ENCODE data around the gene ACTL10.
"Not testable (repeated sequence)": the region's sequence is repeated elsewhere in the genome, so short reads cannot be mapped to it uniquely, and the experiment has no call there.

Gene ACTL10

DNA sequence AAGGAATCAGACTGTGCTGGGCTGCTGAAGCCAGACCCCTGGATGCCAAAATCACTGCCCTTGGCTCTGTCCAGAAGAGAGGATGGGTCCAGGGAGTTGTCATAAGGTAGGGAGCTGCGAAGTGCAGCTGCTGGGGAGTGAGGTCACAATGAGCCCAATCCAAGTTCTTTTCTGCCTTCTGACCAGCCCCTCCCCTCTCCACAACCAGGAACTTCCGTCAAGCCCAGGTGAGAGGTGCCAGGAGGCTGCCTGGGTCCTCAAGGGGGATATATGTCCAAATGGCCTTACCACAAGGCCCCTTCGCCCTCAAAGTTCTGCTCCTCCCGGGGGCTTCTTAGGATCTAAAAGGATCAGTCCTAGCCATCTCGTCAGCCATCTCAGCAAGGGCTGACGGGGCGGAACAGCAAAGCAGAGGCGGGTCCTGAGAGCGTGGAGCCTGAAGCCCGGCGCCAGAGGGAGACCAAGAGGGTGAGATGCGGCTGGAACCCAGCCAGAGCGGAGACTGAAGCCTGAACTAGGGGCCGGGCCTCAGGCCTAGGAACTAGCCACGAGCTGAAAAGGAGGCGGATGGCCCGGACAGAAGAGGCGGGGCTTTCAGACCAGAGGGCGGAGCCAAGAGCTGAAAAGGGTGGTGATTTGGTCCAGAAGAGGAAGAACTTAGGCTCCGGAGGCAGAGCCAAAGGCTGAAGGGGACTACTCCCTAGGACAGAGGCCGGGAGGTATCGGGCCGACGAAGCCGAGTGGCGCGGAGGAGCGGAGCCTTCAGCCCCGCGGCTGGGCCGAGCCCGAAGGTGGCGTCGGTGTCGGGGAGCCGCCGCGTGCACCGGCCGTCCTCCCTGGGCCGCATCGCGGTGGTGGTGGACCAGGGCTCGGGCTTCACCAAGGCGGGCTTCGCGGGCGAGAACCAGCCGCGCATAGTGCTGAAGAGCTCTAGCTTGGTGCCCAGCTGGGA lies at the start of gene ACTL10:
ACTL10 (plus strand) TSS at position 651 of the 952 bp plus-strand sequence. CDS start 555 bp downstream, outside the sequence.
- peak; percentile 45 to 66 for DNase-seq (ENCODE audit: extremely low read depth in 1 of 2, low read depth in 1 of 2)

DNA sequence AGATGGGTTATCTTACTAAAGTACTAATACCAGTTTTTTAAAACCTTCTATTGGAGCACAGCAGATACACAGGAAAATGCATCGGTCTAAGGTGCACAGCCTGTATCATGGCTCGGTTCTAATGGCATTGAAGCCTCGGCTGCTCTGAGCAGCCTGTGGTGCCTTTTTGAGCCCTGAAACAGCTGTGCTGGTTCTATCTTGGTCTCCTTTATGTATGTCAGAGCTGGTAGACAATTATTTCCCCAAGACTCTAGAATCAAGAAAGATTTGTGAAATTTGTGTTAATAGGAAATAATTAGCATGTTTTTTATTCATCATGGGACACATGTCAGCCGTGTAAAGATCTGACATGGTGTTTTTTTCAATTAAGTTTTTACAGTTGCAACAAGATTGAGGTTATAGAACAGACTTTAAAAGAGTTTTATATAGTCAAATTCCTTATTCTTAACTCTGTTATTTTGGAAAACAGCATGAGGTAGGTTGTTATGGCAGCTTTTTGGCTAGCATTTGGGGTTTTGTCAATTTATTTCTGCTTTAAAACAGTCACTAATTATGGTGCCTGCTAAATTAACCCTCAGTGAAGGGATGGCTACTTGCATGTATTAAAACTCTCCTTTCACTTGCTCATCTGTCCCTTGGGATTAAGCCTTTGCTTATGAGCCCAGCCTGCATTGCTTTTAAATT lies 44.9 kb upstream of the ACTL10 start:
- DNase-seq (ENCODE audit: extremely low read depth in 1 of 2, low read depth in 1 of 2), result no peak

- DNase-seq (ENCODE audit: extremely low read depth in 1 of 2, low read depth in 1 of 2), result no peak
These were observed 43.9 kb upstream of the ACTL10 start for GRCh38 chr20:33622705-33623365.

DNA sequence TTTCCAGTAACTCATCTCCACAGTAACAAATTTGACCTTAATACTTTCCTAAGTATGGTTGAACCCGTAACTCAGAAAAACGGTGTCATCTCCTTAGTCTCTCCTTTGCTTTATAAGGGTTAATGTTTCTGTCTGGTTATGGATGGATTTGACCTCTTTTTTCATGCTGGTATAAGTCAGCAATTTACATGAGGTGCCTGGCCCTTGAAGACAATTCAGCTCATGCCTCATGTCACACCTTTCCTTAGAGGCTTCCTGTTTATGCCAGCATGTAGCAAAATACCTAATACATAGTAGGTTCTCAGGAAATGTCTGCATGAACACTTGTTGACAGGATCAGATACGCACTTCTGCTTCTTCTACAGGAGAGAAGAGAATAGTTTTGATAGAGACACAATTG lies 42.3 kb upstream of the ACTL10 start:
- no peak for DNase-seq (ENCODE audit: extremely low read depth in 1 of 2, low read depth in 1 of 2)

DNA sequence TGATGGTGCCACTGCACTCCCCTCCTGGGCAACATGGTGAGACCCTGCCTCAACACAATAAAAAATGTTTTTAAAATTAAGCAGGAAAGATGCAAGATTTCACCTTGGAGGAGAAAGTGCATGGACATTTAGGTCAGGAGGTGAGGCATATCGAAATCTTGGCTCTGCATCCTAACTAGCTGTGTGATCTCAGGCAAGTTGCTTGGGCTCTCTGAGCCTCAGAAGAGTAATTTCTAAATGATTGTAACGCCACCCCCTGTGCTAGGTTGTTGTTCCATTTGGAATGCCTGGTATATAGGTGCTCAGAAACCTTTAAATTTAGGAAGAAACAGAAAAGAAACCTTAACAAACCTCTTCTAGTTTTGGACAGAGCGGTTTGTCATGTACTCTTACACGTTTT lies 40.6 kb upstream of the ACTL10 start:
- no peak for DNase-seq (ENCODE audit: extremely low read depth in 1 of 2, low read depth in 1 of 2)

- no peak for DNase-seq (ENCODE audit: extremely low read depth in 1 of 2, low read depth in 1 of 2)
These were observed 39.0 kb upstream of the ACTL10 start for GRCh38 chr20:33627577-33628216.

GRCh38 chr20:33629533-33629932 lies 37.2 kb upstream of the ACTL10 start:
- no peak for DNase-seq (ENCODE audit: extremely low read depth in 1 of 2, low read depth in 1 of 2)

DNA sequence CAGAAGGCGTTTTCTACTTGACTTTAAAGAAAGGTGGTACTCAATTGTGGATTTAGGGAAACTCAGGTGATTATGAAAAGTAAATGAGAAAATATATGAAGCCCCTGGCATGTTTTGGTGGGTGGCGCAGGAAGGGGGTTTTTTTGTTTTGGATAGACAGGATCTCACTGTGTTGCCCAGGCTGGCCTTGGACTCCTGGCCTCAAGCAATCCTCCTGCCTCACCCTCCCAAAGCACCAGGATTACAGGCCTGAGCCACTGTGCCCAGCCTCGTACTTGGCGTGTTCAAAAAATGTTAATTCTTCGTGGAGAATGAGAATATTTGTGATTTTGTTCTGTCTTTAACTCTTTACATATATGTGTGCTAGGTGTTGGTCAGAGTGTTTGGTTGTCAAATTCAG lies 36.8 kb upstream of the ACTL10 start:
- no peak for DNase-seq (ENCODE audit: extremely low read depth in 1 of 2, low read depth in 1 of 2)

DNA sequence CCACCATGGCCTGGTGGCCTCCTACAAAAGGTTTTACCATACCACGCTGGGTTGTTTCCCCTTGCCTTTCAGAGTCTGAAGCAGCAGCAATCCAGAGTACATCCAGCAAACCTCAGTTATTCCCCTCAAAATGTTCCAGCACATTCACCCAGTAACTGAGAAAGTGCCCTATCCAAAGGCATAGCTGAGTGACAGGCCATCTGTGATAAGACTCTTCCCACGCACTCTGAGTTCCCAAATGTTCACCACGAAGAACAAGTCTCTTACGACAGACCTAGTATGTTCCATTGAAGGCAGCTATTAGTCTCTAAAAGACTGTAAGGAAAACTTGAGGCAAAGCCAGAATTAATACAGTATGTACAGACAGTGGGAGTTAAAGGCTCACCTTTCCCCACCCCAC lies 36.2 kb upstream of the ACTL10 start:
- no peak for DNase-seq (ENCODE audit: extremely low read depth in 1 of 2, low read depth in 1 of 2)

DNA sequence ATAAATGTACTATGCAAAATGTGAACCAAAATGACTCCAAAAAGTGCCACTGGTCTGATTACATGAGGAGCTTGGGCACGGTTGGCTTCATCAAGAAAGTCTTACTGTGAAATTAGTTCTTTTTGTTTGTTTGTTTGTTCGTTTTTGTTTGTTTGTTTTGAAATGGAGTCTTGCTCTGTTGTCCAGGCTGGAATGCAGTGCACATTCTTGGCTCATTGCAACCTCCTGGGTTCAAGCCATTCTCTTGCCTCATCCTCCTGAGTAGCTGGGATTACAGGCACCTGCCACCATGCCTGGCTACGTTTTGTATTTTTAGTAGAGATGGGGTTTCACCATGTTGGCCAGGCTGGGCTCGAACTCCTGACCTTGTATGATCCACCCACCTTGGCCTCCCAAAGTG lies 34.8 kb upstream of the ACTL10 start:
- not testable (repeated sequence) for DNase-seq (ENCODE audit: extremely low read depth in 1 of 2, low read depth in 1 of 2)

- DNase-seq (ENCODE audit: extremely low read depth in 1 of 2, low read depth in 1 of 2), result no peak
These were observed 31.4 kb upstream of the ACTL10 start for GRCh38 chr20:33635341-33635740.

DNA sequence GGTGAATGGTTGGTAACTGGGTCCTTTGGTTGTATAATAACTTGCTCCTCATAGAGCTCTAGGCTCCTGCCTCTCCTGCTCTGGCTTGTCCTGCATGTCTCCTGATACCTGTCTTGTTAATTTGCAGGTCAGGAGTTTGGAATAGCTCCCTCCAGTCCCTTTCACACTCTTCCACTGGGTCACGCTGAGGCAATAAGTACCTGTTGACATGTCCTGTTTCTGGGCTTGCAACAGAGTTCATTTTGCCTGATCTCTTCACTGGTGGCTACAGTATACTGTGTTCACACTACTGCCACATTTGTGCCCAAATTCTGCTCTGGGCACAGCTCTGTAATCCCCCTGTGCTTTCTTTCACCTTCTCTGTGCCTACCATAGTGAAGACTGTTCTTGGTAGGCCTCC lies 30.0 kb upstream of the ACTL10 start:
- DNase-seq (ENCODE audit: extremely low read depth in 1 of 2, low read depth in 1 of 2), result no peak

GRCh38 chr20:33640287-33640686 lies 26.5 kb upstream of the ACTL10 start:
- DNase-seq (ENCODE audit: extremely low read depth in 1 of 2, low read depth in 1 of 2), result no peak

- DNase-seq (ENCODE audit: extremely low read depth in 1 of 2, low read depth in 1 of 2), result no peak
These were observed 22.3 kb upstream of the ACTL10 start for GRCh38 chr20:33644313-33645071.

- no peak for DNase-seq (ENCODE audit: extremely low read depth in 1 of 2, low read depth in 1 of 2)
These were observed 21.7 kb upstream of the ACTL10 start for GRCh38 chr20:33645072-33645358.

GRCh38 chr20:33645396-33645795 lies 21.3 kb upstream of the ACTL10 start:
- no peak for DNase-seq (ENCODE audit: extremely low read depth in 1 of 2, low read depth in 1 of 2)

GRCh38 chr20:33646191-33646590 lies 20.6 kb upstream of the ACTL10 start:
- no peak for DNase-seq (ENCODE audit: extremely low read depth in 1 of 2, low read depth in 1 of 2)

- not testable (repeated sequence) for DNase-seq (ENCODE audit: extremely low read depth in 1 of 2, low read depth in 1 of 2)
These were observed 19.7 kb upstream of the ACTL10 start for GRCh38 chr20:33646959-33647602.

DNA sequence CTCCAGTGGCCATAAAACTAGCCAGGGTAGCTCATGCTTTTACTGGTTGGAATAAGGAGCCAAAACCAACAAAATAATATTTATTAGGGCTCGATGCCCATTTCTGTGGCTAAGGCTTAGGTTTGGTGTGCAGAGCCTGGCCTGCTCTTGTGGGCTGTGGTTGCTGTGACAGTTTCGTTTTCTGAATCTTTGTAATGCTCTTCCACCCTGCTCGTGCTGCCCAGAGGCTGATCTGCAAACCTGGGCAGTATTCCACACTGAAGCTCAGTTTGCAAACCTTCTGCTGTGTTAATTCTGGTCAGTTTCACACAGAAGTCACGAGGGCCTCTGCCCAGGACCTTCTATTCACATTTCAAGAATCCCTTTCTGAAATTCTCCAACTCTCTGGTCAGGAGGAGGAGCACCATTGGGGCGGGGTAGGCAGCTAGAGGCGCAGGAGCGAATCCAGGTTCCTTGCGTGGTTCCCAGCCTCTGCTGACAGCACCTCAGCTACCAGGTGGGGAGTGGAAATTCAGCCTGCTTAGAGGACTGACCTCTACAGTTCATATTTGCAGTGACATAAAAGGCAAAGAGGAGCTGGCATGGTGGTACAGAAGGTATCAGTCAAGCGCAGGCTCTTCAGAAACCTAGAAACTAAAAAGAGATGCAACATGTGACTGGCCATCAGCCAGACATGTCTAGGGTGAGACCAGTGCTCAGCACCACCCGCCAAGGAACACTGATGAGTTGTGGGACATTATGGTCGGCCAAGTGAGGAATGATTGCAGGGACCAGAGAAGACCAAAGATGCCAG lies 18.9 kb upstream of the ACTL10 start:
- no peak for DNase-seq (ENCODE audit: extremely low read depth in 1 of 2, low read depth in 1 of 2)

Measured in activated CD8-positive, alpha-beta memory T cell treated with anti-CD3 and anti-CD28 coated beads for 1 hour (primary cell).